GM12865 (cell line): ENCODE data around the gene RNF220.
A peak's percentile ranks its signal among the peaks of the same experiment; 100 is the strongest.
"Not testable (repeated sequence)": the region's sequence is repeated elsewhere in the genome, so short reads cannot be mapped to it uniquely, and the experiment has no call there.

Experiments used
- DNase-seq: peaks from one replicate; pipeline ENCODE4 v3.0.0; 2010; ENCODE audit warnings: low read depth
- H3K4me3 ChIP-seq: 2 replicates; pipeline ENCODE4 v1.5.1; 2011; ENCODE audit warnings: mild to moderate bottlenecking, low read depth, low read length, control low read depth
- CTCF ChIP-seq: IDR thresholded peaks from 2 replicates; pipeline ENCODE4 v1.5.1; 2011; ENCODE audit warnings: low read length, control low read depth, low read depth, inconsistent platforms; ENCODE audit not compliant: insufficient read depth; ENCODE audit errors: missing control alignments

RNF220 gene

GRCh38 chr1:44664730-44665370 lies 259.8 kb downstream of the RNF220 start:
- peak; percentile 49 for DNase-seq
- TF ChIP-seq CTCF: no peak
- H3K4me3 ChIP-seq: no peak overlapping the region

DNA sequence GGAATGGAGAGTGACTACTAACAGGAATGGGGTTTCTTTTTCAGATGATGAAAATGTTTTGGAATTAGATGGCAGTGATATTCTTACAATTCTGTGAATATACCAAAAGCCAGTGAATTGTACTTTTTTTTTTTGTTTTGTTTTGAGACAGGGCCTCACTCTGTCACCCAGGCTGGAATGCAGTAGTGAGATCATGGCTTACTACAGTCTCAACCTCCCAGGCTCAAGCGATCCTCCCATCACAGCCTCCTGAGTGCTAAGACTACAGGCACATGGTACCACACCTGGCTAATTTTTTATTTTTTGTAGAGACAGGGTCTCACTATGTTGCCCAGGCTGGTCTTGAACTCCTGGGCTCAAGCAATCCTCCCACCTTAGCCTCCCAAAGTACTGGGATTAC lies 261.7 kb downstream of the RNF220 start:
- DNase-seq, H3K4me3 ChIP-seq: not testable (repeated sequence)

- TF ChIP-seq CTCF: no peak
- no peak for DNase-seq
- no peak overlapping the region for H3K4me3 ChIP-seq
Observed at GRCh38 chr1:44670751-44671640, 265.9 kb downstream of the RNF220 start.

DNA sequence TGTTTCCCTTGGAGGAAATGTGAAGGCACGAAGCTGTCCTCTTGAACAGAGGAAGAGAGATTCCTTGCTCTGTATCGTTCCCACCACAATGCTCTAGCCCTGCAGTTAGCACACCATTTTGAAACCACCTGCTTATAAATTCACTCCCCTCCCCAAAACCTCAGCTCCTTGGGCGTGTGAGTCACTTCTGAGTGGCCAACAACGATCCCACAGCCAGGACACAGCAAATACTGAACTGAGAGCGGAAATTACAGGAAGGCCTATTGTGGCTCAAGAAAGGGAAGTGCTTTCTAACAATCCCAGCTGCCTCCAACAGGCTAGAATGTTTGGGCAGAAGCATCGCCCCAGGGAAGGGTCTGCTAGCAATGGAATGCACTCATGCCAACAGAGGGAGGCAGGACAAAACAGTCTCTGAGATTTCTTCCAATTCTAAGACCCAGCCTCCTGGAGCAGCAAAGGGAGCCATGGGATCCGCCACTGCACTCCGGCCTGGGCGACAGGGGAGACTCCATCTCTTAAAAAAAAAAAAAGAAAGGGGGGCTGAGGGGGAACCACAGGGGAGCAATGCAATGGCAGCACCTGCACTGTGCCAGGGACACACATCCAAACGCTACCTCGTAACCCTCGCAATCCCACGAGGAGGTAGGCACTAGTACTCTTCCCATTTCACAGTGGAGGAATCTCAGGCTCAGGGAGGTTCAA lies 267.4 kb downstream of the RNF220 start:
- no peak for TF ChIP-seq CTCF
- peak; percentile 78 for DNase-seq
- peak overlapping the region; percentile 11 for H3K4me3 ChIP-seq

- no peak for TF ChIP-seq CTCF
- no peak for DNase-seq
- peak overlapping the region; percentile 85 for H3K4me3 ChIP-seq
Observed at GRCh38 chr1:44672961-44673674, 268.1 kb downstream of the RNF220 start.

- no peak for TF ChIP-seq CTCF
- no peak for DNase-seq
- peak overlapping the region; percentile 85 for H3K4me3 ChIP-seq
Observed at GRCh38 chr1:44673675-44674112, 268.6 kb downstream of the RNF220 start.
